Adrenal gland (tissue), 5 donors: Measurements from ENCODE around the gene MARCKS.

Experiments
- CTCF ChIP-seq, 6 experiments: fragments of 450-650 bp in 4 of 6; fragments of 200-600 bp in 2 of 6; sonication (generic) in 1 of 6; IDR thresholded peaks; 1 replicate in 5 of 6; 2 replicates in 1 of 6; pipeline versions ENCODE4 v1.5.1 to v1.8.0; 2016 to 2021; ENCODE audit warnings: antibody characterized with exemption in 6 of 6, mild to moderate bottlenecking in 2 of 6, moderate library complexity in 1 of 6
- POLR2A ChIP-seq, 2 donors: fragments of 450-650 bp; IDR thresholded peaks; one replicate each; pipeline ENCODE4 v1.6.1; 2017; ENCODE audit warnings: antibody characterized with exemption in 2 of 2, mild to moderate bottlenecking in 2 of 2, moderate library complexity in 1 of 2
- donor health status: DM: no; HTN: no; CAD: no.

- peak in 1 of 6 experiments; percentile 42 for TF ChIP-seq CTCF (IDR thresholded peaks at IDR 0.05)
- TF ChIP-seq POLR2A (IDR thresholded peaks at IDR 0.05): no peak
Observed at GRCh38 chr6:113859349-113860180, 2.4 kb downstream of the MARCKS start.
